IMR-90 (cell line): ENCODE results near the gene MYEF2. TPM values are rescaled to one million over a fixed set of nuclear protein-coding genes. Genes with fewer than 3 reads are reported as not detected.

Source experiments
- ATAC-seq: fragments of 200-7000 bp; cut with Tn5 transposase; 2 replicates; pipeline ENCODE4 v1.9.1; 2020; ENCODE audit warnings: low read depth, mild to moderate bottlenecking, moderate library complexity
- BruUV-seq: library from RNA; stranded (reverse); fragments of 400-500 nt; replicated peaks from 2 replicates; lab custom pipeline; 2021; lab: Mats Ljungman, UMichigan
- CTCF ChIA-PET: fragments of 300-600 bp; formaldehyde crosslinking; extraction: SDS; loops from one replicate; lab custom pipeline; 2021; ENCODE audit warnings: antibody characterized with exemption; lab: Yijun Ruan, JAX
- POLR2A ChIA-PET: fragments of 300-600 bp; sonication (Branson Sonifier 250); formaldehyde crosslinking; loops from one replicate; lab custom pipeline; 2022; ENCODE audit warnings: antibody characterized with exemption; ENCODE audit not compliant: unreplicated experiment; lab: Charles Lee
- DNase-seq: peaks from one replicate; pipeline ENCODE4 v3.0.0; 2013
- H2AFZ ChIP-seq: replicated peaks from 2 replicates; pipeline ENCODE3; 2013; ENCODE audit warnings: low read length, mild to moderate bottlenecking; ENCODE audit not compliant: poor library complexity
- H2AK5ac ChIP-seq: 2 replicates; pipeline ENCODE4 v1.6.1; 2013; ENCODE audit warnings: low read depth, low read length, inconsistent platforms
- H2AK9ac ChIP-seq: replicated peaks from 2 replicates; pipeline ENCODE3; 2013; ENCODE audit warnings: mild to moderate bottlenecking, low read depth, low read length, moderate library complexity; ENCODE audit not compliant: poor library complexity
- H2BK120ac ChIP-seq: 2 replicates; pipeline ENCODE4 v1.6.1; 2013; ENCODE audit warnings: low read depth, low read length, inconsistent platforms
- H2BK15ac ChIP-seq: 3 replicates; pipeline ENCODE4 v1.6.1; 2013; ENCODE audit warnings: low read depth, low read length, inconsistent platforms
- H2BK20ac ChIP-seq: 2 replicates; pipeline ENCODE4 v1.6.1; 2013; ENCODE audit warnings: low read depth, mild to moderate bottlenecking, inconsistent platforms, low read length, moderate library complexity
- H2BK5ac ChIP-seq: 2 replicates; pipeline ENCODE4 v1.6.1; 2013; ENCODE audit warnings: mild to moderate bottlenecking, low read depth, low read length, inconsistent platforms; ENCODE audit not compliant: poor library complexity, severe bottlenecking
- H3K14ac ChIP-seq: replicated peaks from 2 replicates; pipeline ENCODE4 v1.6.1; 2013; ENCODE audit warnings: low read depth, low read length, inconsistent platforms
- H3K18ac ChIP-seq: 2 replicates; pipeline ENCODE4 v1.6.1; 2013; ENCODE audit warnings: low read depth, low read length, control low read depth
- H3K23ac ChIP-seq: 2 replicates; pipeline ENCODE4 v1.6.1; 2013; ENCODE audit warnings: low read depth, low read length, inconsistent platforms
- H3K27ac ChIP-seq: 2 replicates; pipeline ENCODE4 v1.5.1; 2013; ENCODE audit warnings: mild to moderate bottlenecking, control low read depth, low read length; ENCODE audit not compliant: insufficient read depth
- H3K27me3 ChIP-seq: 2 replicates; pipeline ENCODE4 v1.6.1; 2013; ENCODE audit warnings: low read length; ENCODE audit not compliant: control insufficient read depth, insufficient read depth
- H3K36me3 ChIP-seq: 2 replicates; pipeline ENCODE4 v1.6.1; 2013; ENCODE audit warnings: low read length, mixed read lengths; ENCODE audit not compliant: control insufficient read depth, insufficient read depth
- H3K4ac ChIP-seq: 2 replicates; pipeline ENCODE4 v1.6.1; 2013; ENCODE audit warnings: low read depth, low read length, inconsistent platforms
- H3K4me1 ChIP-seq: 2 replicates; pipeline ENCODE4 v1.6.1; 2013; ENCODE audit warnings: low read length, mixed read lengths; ENCODE audit not compliant: control insufficient read depth, insufficient read depth
- H3K4me2 ChIP-seq: 2 replicates; pipeline ENCODE4 v1.6.1; 2013; ENCODE audit warnings: low read depth, mild to moderate bottlenecking, control low read depth, low read length, moderate library complexity
- H3K4me3 ChIP-seq: 2 replicates; pipeline ENCODE4 v1.5.1; 2013; ENCODE audit warnings: low read depth, mild to moderate bottlenecking, control low read depth, low read length, moderate library complexity; ENCODE audit not compliant: insufficient read depth
- H3K56ac ChIP-seq: 2 replicates; pipeline ENCODE4 v1.6.1; 2013; ENCODE audit warnings: low read length, inconsistent platforms; ENCODE audit not compliant: insufficient read depth; ENCODE audit errors: extremely low read depth
- H3K79me1 ChIP-seq, 2 experiments: 2 replicates each; pipeline ENCODE4 v1.6.1; 2013; ENCODE audit warnings: low read length in 2 of 2, inconsistent platforms in 1 of 2, low read depth in 1 of 2
- H3K9ac ChIP-seq: 2 replicates; pipeline ENCODE4 v1.6.1; 2013; ENCODE audit warnings: low read depth, low read length, control low read depth
- H3K9me1 ChIP-seq: 2 replicates; pipeline ENCODE4 v1.6.1; 2013; ENCODE audit warnings: low read length, inconsistent platforms; ENCODE audit not compliant: insufficient read depth
- H3K9me3 ChIP-seq: 2 replicates; pipeline ENCODE4 v1.6.1; 2013; ENCODE audit warnings: low read length; ENCODE audit not compliant: control insufficient read depth, insufficient read depth
- H4K20me1 ChIP-seq: 2 replicates; pipeline ENCODE4 v1.6.1; 2013; ENCODE audit warnings: low read length, inconsistent platforms; ENCODE audit not compliant: insufficient read depth
- H4K5ac ChIP-seq: 2 replicates; pipeline ENCODE4 v1.6.1; 2013; ENCODE audit warnings: mild to moderate bottlenecking, low read depth, low read length, control low read depth
- H4K8ac ChIP-seq, 2 experiments: 2 replicates each; pipeline ENCODE4 v1.6.1; 2013; ENCODE audit warnings: low read depth in 2 of 2, low read length in 2 of 2, control low read depth in 1 of 2, inconsistent platforms in 1 of 2
- H4K91ac ChIP-seq: 2 replicates; pipeline ENCODE4 v1.6.1; 2013; ENCODE audit warnings: low read depth, low read length, inconsistent platforms; ENCODE audit not compliant: insufficient read depth
- CEBPB ChIP-seq: IDR thresholded peaks from 2 replicates; pipeline ENCODE4 v1.6.1; 2012; ENCODE audit warnings: low read depth, low read length, improper control_type of control experiment
- WGBS, 2 experiments: methylation state at CpG; one replicate each; pipeline versions ENCODE4 v1.1.5 to v1.1.7; 2013; ENCODE audit warnings: missing lambda C conversion rate in 2 of 2; ENCODE audit not compliant: insufficient read length in 1 of 2; ENCODE audit errors: extremely low coverage in 2 of 2; 5-methylcytosine and 5-hydroxymethylcytosine counted together
- dilution Hi-C: fragments of 300-500 bp; cut with HindIII; formaldehyde crosslinking; loops from one replicate; pipeline ENCODE4 v1.14.3; 2018; ENCODE audit warnings: low sequenced_read_pairs; ENCODE audit not compliant: unreplicated experiment
- in situ Hi-C: fragments of 300-500 bp; cut with MboI; formaldehyde crosslinking; loops from 3 replicates; pipeline ENCODE4 v1.14.3; 2019; ENCODE audit warnings: low sequenced_read_pairs, inconsistent platforms, mixed read lengths
- intact Hi-C: fragments of 100-400 bp; cut with micrococcal nuclease; formaldehyde crosslinking; loops from 2 replicates; pipeline ENCODE4 v1.10.0; 2022
- polyA plus RNA-seq, 3 experiments: library from polyadenylated mRNA; depleted of rRNA; stranded (reverse); fragments of >200 nt; gene quantifications; 2 replicates each; pipeline ENCODE4 v1.2.3, GENCODE V29; 2012; ENCODE audit warnings: low replicate concordance in 1 of 3
- total RNA-seq: library from RNA; depleted of rRNA; stranded (reverse); fragments of >200 nt; gene quantifications from 2 replicates; pipeline ENCODE4 v1.2.3, GENCODE V29; 2012

Gene MYEF2
- total and polyA plus RNA-seq, 2 of the 4 experiments (the other 2 are of a cell fraction): 4.5 to 5.8 TPM

GRCh38 chr15:48091522-48091921 lies 86.6 kb downstream of the MYEF2 start:
- H3K23ac ChIP-seq: no peak overlapping the region
- no peak overlapping the region for H2AK5ac ChIP-seq
- H4K8ac ChIP-seq: no peak overlapping the region
- H3K4me3 ChIP-seq: no peak overlapping the region
- intact Hi-C loops: no loop called here
- ChIA-PET CTCF (no interaction called here), POLR2A (no interaction called here)
- no peak overlapping the region for H2BK15ac ChIP-seq
- TF ChIP-seq CEBPB: no peak
- BruUV-seq: no TSS peak
- no peaks in the 10 kb centered on the region for H4K20me1 ChIP-seq
- no peak overlapping the region for H3K4ac ChIP-seq
- DNase-seq: no peak
- H3K4me2 ChIP-seq: no peak overlapping the region
- peaks cover 10% of the 10 kb centered on the region for H3K27me3 ChIP-seq
- no peak overlapping the region for H3K18ac ChIP-seq
- H3K9ac ChIP-seq: no peak overlapping the region
- ATAC-seq: no peak
- H2AK9ac ChIP-seq: no peak overlapping the region
- no peaks in the 10 kb centered on the region for H3K9me3 ChIP-seq
- peaks cover 4% of the 10 kb centered on the region; the same call in 1 of the 2 replicates for H3K9me1 ChIP-seq
- WGBS, 2 experiments: 68% methylated on average over 4 of the region's 4 CpGs; no CpG with 5 or more reads in 1 of the 2 experiments
- H4K91ac ChIP-seq: no peak overlapping the region
- in situ Hi-C loops: no loop called here
- no peak overlapping the region for H3K56ac ChIP-seq
- no peak overlapping the region for H3K14ac ChIP-seq
- H3K27ac ChIP-seq: no peak overlapping the region
- no peaks in the 10 kb centered on the region for H3K36me3 ChIP-seq
- no peak overlapping the region for H4K5ac ChIP-seq
- H2BK5ac ChIP-seq: no peak overlapping the region
- no peak overlapping the region for H2BK120ac ChIP-seq
- H3K79me1 ChIP-seq: no peaks in the 10 kb centered on the region
- dilution Hi-C loops: no loop called here
- H2AFZ ChIP-seq: no peak overlapping the region
- H3K4me1 ChIP-seq: no peaks in the 10 kb centered on the region
- no peak overlapping the region for H2BK20ac ChIP-seq
